Endothelial cell of umbilical vein (primary cell): ENCODE measurements around the gene RANBP17. TPM values are rescaled to one million over a fixed set of nuclear protein-coding genes. Genes with fewer than 3 reads are reported as not detected.

Experiments
- BruUV-seq: library from RNA; stranded (reverse); fragments of 400-500 nt; replicated peaks from 2 replicates; lab custom pipeline; 2021; lab: Mats Ljungman, UMichigan
- CTCF ChIA-PET: fragments of 300-600, 350-600 bp; sonication (Branson Sonifier 250); formaldehyde crosslinking; loops from one replicate; lab custom pipeline; 2021; ENCODE audit warnings: antibody characterized with exemption, inconsistent platforms; lab: Charles Lee
- POLR2A ChIA-PET: fragments of 300-600, 350-600 bp; sonication (Branson Sonifier 250); formaldehyde crosslinking; loops from one replicate; lab custom pipeline; 2021; ENCODE audit warnings: antibody characterized with exemption, inconsistent platforms; lab: Charles Lee
- DNase-seq: peaks from one replicate; pipeline ENCODE4 v3.0.0-alpha.2; 2011; ENCODE audit warnings: low read depth, low spot score
- FAIRE-seq: peaks from 2 replicates; lab custom pipeline; 2011; peaks lifted over from hg19 to GRCh38; lab: Jason Lieb, UNC
- H2AFZ ChIP-seq: 2 replicates; pipeline ENCODE4 v1.6.0; 2012; ENCODE audit warnings: low read depth, low read length, control low read depth, inconsistent platforms
- H3K27ac ChIP-seq: 2 replicates; pipeline ENCODE4 v1.5.1; 2011; ENCODE audit warnings: low read depth, mild to moderate bottlenecking, control low read depth, low read length, moderate library complexity; ENCODE audit not compliant: insufficient read depth
- H3K27me3 ChIP-seq, 2 experiments: 2 replicates each; pipeline versions ENCODE4 v1.6.0 to v1.6.1; 2011; ENCODE audit warnings: low read length in 2 of 2, mixed read lengths in 1 of 2; ENCODE audit not compliant: control insufficient read depth in 2 of 2, insufficient read depth in 2 of 2
- H3K36me3 ChIP-seq, 2 experiments: 2 replicates in 1 of 2; 3 replicates in 1 of 2; pipeline ENCODE4 v1.5.1; 2011; ENCODE audit warnings: low read length in 2 of 2, mild to moderate bottlenecking in 1 of 2, moderate library complexity in 1 of 2; ENCODE audit not compliant: control insufficient read depth in 2 of 2, insufficient read depth in 2 of 2; ENCODE audit errors: extremely low read depth in 1 of 2
- H3K4me1 ChIP-seq: 3 replicates; pipeline ENCODE4 v1.5.1; 2011; ENCODE audit warnings: mild to moderate bottlenecking, low read length; ENCODE audit not compliant: control insufficient read depth, insufficient read depth; ENCODE audit errors: extremely low read depth
- H3K4me2 ChIP-seq: 2 replicates; pipeline ENCODE4 v1.6.1; 2011; ENCODE audit warnings: low read length, control low read depth, mixed read lengths; ENCODE audit not compliant: insufficient read depth
- H3K4me3 ChIP-seq, 3 experiments: fragments of 200-600 bp in 1 of 3; sonication (generic), shearing (Covaris generic) in 1 of 3; replicated peaks in 1 of 3; 2 replicates each; pipeline ENCODE4 v1.5.1; 2011 to 2016; ENCODE audit warnings: control low read depth in 3 of 3, low read length in 3 of 3, mild to moderate bottlenecking in 2 of 3, inconsistent platforms in 1 of 3, low read depth in 1 of 3, moderate library complexity in 1 of 3; ENCODE audit not compliant: insufficient read depth in 1 of 3
- H3K79me2 ChIP-seq: 2 replicates; pipeline ENCODE4 v1.6.0; 2012; ENCODE audit warnings: low read length, inconsistent platforms; ENCODE audit not compliant: control insufficient read depth, insufficient read depth
- H3K9ac ChIP-seq: replicated peaks from 2 replicates; pipeline ENCODE3; 2011; ENCODE audit warnings: low read length, control low read depth; ENCODE audit not compliant: insufficient read depth; ENCODE audit errors: extremely low read depth
- H3K9me1 ChIP-seq: replicated peaks from 3 replicates; pipeline ENCODE4 v1.6.0; 2011; ENCODE audit warnings: mild to moderate bottlenecking, low read length; ENCODE audit not compliant: control insufficient read depth, insufficient read depth; ENCODE audit errors: extremely low read depth
- H3K9me3 ChIP-seq: replicated peaks from 2 replicates; pipeline ENCODE4 v1.5.1; 2012; ENCODE audit warnings: low read length, inconsistent platforms; ENCODE audit not compliant: control insufficient read depth, insufficient read depth
- H4K20me1 ChIP-seq: replicated peaks from 2 replicates; pipeline ENCODE3; 2011; ENCODE audit warnings: mild to moderate bottlenecking, low read length; ENCODE audit not compliant: control insufficient read depth, insufficient read depth; ENCODE audit errors: extremely low read depth
- EZH2 ChIP-seq: IDR thresholded peaks from 2 replicates; pipeline ENCODE4 v1.6.1; 2012; ENCODE audit warnings: borderline replicate concordance, low read depth, mild to moderate bottlenecking, moderate library complexity, low read length, inconsistent platforms; ENCODE audit not compliant: severe bottlenecking
- FOS ChIP-seq: IDR thresholded peaks from 2 replicates; pipeline ENCODE4 v1.6.1; 2011; ENCODE audit warnings: mild to moderate bottlenecking, low read length, moderate library complexity, borderline replicate concordance; ENCODE audit not compliant: insufficient read depth
- GATA2 ChIP-seq: IDR thresholded peaks from 2 replicates; pipeline ENCODE4 v1.7.0; 2011; ENCODE audit warnings: low read depth, mild to moderate bottlenecking, moderate library complexity, mixed read lengths, low read length; ENCODE audit not compliant: insufficient read length, insufficient read depth
- JUN ChIP-seq: IDR thresholded peaks from 2 replicates; pipeline ENCODE4 v1.6.1; 2011; ENCODE audit warnings: borderline replicate concordance, low read depth; ENCODE audit not compliant: insufficient read length, insufficient read depth
- MYC ChIP-seq: IDR thresholded peaks from one replicate; pipeline ENCODE4 v1.6.1; 2011; ENCODE audit warnings: mild to moderate bottlenecking, low read depth, low read length
- POLR2A ChIP-seq: IDR thresholded peaks from 2 replicates; pipeline ENCODE4 v1.6.1; 2012; ENCODE audit warnings: low read depth, mild to moderate bottlenecking, control low read depth, low read length
- POLR2AphosphoS5 ChIP-seq: IDR thresholded peaks from 2 replicates; pipeline ENCODE4 v1.6.1; 2012; ENCODE audit warnings: low read depth, mild to moderate bottlenecking, control low read depth, low read length, moderate library complexity; ENCODE audit not compliant: insufficient read depth
- dilution Hi-C: fragments of 300-500 bp; cut with MboI; formaldehyde crosslinking; loops from one replicate; pipeline ENCODE4 v1.15.0; 2019; ENCODE audit warnings: low sequenced_read_pairs; ENCODE audit not compliant: extremely low pct_ligation_motif_present
- intact Hi-C: fragments of 100-400 bp; cut with micrococcal nuclease; formaldehyde crosslinking; loops from one replicate; pipeline ENCODE4 v1.10.0; 2022
- polyA plus RNA-seq, 4 experiments: library from polyadenylated mRNA; depleted of rRNA in 3 of 4; stranded (reverse) in 3 of 4; unstranded in 1 of 4; fragments of >200 nt; gene quantifications; 2 replicates each; pipeline versions ENCODE4 v1.2.1 to v1.2.3, GENCODE V29; 2011 to 2012; ENCODE audit warnings: missing spikeins in 1 of 4
- total RNA-seq: library from RNA; stranded (reverse); gene quantifications from 2 replicates; pipeline ENCODE4 v1.2.3, GENCODE V29; 2021
- TF ChIP-seq, protein P1 (sequence below), 2 donors: IDR thresholded peaks; 1 replicate in 1 of 2; 2 replicates in 1 of 2; pipeline ENCODE4 v1.5.1; 2011; ENCODE audit warnings: low read length in 2 of 2, mild to moderate bottlenecking in 2 of 2, moderate library complexity in 2 of 2, control low read depth in 1 of 2, inconsistent platforms in 1 of 2, low read depth in 1 of 2; ENCODE audit not compliant: insufficient read depth in 1 of 2; ENCODE audit errors: extremely low read depth in 1 of 2
- TF ChIP-seq, protein P2 (sequence below): IDR thresholded peaks from 2 replicates; pipeline ENCODE4 v1.6.1; 2011; ENCODE audit not compliant: insufficient read depth, insufficient read length

Gene RANBP17
- total and polyA plus RNA-seq, 2 donors (not counting 3 experiments of a cell fraction or from before 2014, with no cell fraction given), result 5.6 to 13.6 TPM

DNA sequence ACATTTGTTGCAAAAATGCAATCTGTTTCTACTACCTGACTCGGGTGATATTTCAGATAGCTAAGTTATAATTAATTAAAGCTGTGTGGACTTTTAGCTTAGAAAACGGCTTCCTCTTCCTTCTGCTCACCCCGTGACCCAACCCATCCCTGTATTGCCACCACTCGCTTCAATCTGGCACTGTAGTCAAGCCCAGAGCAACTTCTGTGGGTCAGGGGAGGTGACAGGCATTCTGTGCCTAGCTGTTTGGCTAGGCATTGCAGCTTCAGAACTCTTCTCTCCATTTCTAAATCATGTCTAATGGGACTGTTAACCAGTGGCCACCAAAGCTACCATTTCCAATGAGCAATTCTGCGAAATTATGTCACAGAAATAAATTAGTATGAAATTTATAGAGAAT is 267.5 kb downstream of the RANBP17 start:
- H3K9ac ChIP-seq, result no peak overlapping the region
- H3K4me1 ChIP-seq, result no peaks in the 10 kb centered on the region
- no peak overlapping the region for H2AFZ ChIP-seq
- FAIRE-seq (no peak), DNase-seq (no peak)
- dilution Hi-C loops (no loop called here), intact Hi-C loops (no loop called here)
- no peaks in the 10 kb centered on the region for H4K20me1 ChIP-seq
- TF ChIP-seq JUN (no peak), POLR2A (no peak), EZH2 (no peak), POLR2AphosphoS5 (no peak), MYC (no peak), FOS (no peak), GATA2 (no peak)
- TF ChIP-seq, protein P1, sequence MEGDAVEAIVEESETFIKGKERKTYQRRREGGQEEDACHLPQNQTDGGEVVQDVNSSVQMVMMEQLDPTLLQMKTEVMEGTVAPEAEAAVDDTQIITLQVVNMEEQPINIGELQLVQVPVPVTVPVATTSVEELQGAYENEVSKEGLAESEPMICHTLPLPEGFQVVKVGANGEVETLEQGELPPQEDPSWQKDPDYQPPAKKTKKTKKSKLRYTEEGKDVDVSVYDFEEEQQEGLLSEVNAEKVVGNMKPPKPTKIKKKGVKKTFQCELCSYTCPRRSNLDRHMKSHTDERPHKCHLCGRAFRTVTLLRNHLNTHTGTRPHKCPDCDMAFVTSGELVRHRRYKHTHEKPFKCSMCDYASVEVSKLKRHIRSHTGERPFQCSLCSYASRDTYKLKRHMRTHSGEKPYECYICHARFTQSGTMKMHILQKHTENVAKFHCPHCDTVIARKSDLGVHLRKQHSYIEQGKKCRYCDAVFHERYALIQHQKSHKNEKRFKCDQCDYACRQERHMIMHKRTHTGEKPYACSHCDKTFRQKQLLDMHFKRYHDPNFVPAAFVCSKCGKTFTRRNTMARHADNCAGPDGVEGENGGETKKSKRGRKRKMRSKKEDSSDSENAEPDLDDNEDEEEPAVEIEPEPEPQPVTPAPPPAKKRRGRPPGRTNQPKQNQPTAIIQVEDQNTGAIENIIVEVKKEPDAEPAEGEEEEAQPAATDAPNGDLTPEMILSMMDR (IDR thresholded peaks at IDR 0.05; ENCODE audit: extremely low read depth in 1 of 2, insufficient read depth in 1 of 2, low read depth in 1 of 2, low read length in 2 of 2), result no peak
- TF ChIP-seq, protein P2, sequence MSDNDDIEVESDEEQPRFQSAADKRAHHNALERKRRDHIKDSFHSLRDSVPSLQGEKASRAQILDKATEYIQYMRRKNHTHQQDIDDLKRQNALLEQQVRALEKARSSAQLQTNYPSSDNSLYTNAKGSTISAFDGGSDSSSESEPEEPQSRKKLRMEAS, result no peak
- no peaks in the 10 kb centered on the region for H3K36me3 ChIP-seq
- no peaks in the 10 kb centered on the region for H3K9me3 ChIP-seq
- no peak overlapping the region for H3K27ac ChIP-seq
- no peak overlapping the region for H3K4me3 ChIP-seq
- CTCF ChIA-PET, result interaction anchor here (1.0 kb wide), 1 partner anchor 11 kb away, joined by 3 read pairs; no protein-coding TSS in a partner anchor
- H3K79me2 ChIP-seq, result no peaks in the 10 kb centered on the region
- BruUV-seq, result no TSS peak
- no peaks in the 10 kb centered on the region for H3K9me1 ChIP-seq
- no peak overlapping the region for H3K4me2 ChIP-seq
- POLR2A ChIA-PET, result no interaction called here
- H3K27me3 ChIP-seq, result no peaks in the 10 kb centered on the region
